GM23338 (cell line): ENCODE data around the gene C1QL4. TPM values are rescaled to one million over a fixed set of nuclear protein-coding genes. Genes with fewer than 3 reads are reported as not detected.

Source experiments
- ATAC-seq: fragments of 200-7000 bp; cut with Tn5 transposase; 3 replicates; pipeline ENCODE4 v1.9.1; 2020
- DNase-seq: peaks from one replicate; pipeline ENCODE4 v3.0.0-alpha.2; 2015; ENCODE audit warnings: low spot score
- H2AFZ ChIP-seq: fragments of 200-600 bp; sonication (generic); 2 replicates; pipeline ENCODE4 v1.8.0; 2016; ENCODE audit warnings: antibody characterized with exemption, mild to moderate bottlenecking, moderate library complexity
- H3F3A ChIP-seq: fragments of 200-600 bp; sonication (generic); replicated peaks from 2 replicates; pipeline ENCODE4 v1.8.0; 2017; ENCODE audit warnings: antibody characterized with exemption, mixed run types, low read depth
- H3K27ac ChIP-seq: fragments of 200-600 bp; sonication (generic); 2 replicates; pipeline ENCODE4 v1.6.1; 2016; ENCODE audit warnings: low read depth
- H3K27me3 ChIP-seq: fragments of 200-600 bp; sonication (generic); 2 replicates; pipeline ENCODE4 v1.8.0; 2016; ENCODE audit warnings: mild to moderate bottlenecking, mixed run types, moderate library complexity; ENCODE audit not compliant: insufficient read depth
- H3K36me3 ChIP-seq: fragments of 200-600 bp; sonication (generic); 2 replicates; pipeline ENCODE4 v1.8.0; 2016; ENCODE audit warnings: mild to moderate bottlenecking; ENCODE audit not compliant: insufficient read depth
- H3K4me1 ChIP-seq: fragments of 200-600 bp; sonication (generic); 2 replicates; pipeline ENCODE4 v1.8.0; 2016; ENCODE audit warnings: mild to moderate bottlenecking, moderate library complexity; ENCODE audit not compliant: insufficient read depth
- H3K4me2 ChIP-seq: fragments of 200-600 bp; sonication (generic); 2 replicates; pipeline ENCODE4 v1.7.1; 2017; ENCODE audit warnings: mixed run types
- H3K4me3 ChIP-seq: fragments of 200-600 bp; sonication (generic); 2 replicates; pipeline ENCODE4 v1.6.1; 2016; ENCODE audit warnings: mixed run types
- H3K79me2 ChIP-seq: fragments of 200-600 bp; sonication (generic); replicated peaks from 2 replicates; pipeline ENCODE4 v1.8.0; 2017; ENCODE audit warnings: mild to moderate bottlenecking; ENCODE audit not compliant: insufficient read depth
- H3K9me2 ChIP-seq: fragments of 200-600 bp; sonication (generic); 2 replicates; pipeline ENCODE4 v1.8.0; 2017; ENCODE audit not compliant: insufficient read depth
- H4K20me1 ChIP-seq: fragments of 200-600 bp; sonication (generic); replicated peaks from 2 replicates; pipeline ENCODE4 v1.8.0; 2017; ENCODE audit warnings: mild to moderate bottlenecking; ENCODE audit not compliant: insufficient read depth
- H3K27ac Mint-ChIP-seq: 2 replicates; pipeline ENCODE4 v1.8.0; 2020; ENCODE audit warnings: inconsistent platforms, mild to moderate bottlenecking, moderate library complexity, mixed read lengths
- H3K27me3 Mint-ChIP-seq: 3 replicates; pipeline ENCODE4 v1.8.0; 2022; ENCODE audit warnings: low read depth, mild to moderate bottlenecking, moderate library complexity, mixed read lengths, inconsistent platforms; ENCODE audit not compliant: insufficient read depth, poor library complexity
- H3K36me3 Mint-ChIP-seq: 3 replicates; pipeline ENCODE4 v1.8.0; 2021; ENCODE audit warnings: low read depth, mild to moderate bottlenecking, inconsistent platforms, moderate library complexity, mixed read lengths
- H3K4me1 Mint-ChIP-seq: 3 replicates; pipeline ENCODE4 v1.8.0; 2020; ENCODE audit warnings: mild to moderate bottlenecking, inconsistent platforms, mixed read lengths
- H3K4me3 Mint-ChIP-seq: 3 replicates; pipeline ENCODE4 v1.8.0; 2021; ENCODE audit warnings: moderate library complexity, mild to moderate bottlenecking, inconsistent platforms, mixed read lengths
- H3K9me3 Mint-ChIP-seq: 3 replicates; pipeline ENCODE4 v1.8.0; 2020; ENCODE audit warnings: moderate library complexity, mild to moderate bottlenecking, inconsistent platforms, mixed read lengths
- CREB1 ChIP-seq: fragments of 250-450 bp; sonication (Bioruptor Pico); IDR thresholded peaks from 2 replicates; pipeline ENCODE4 v1.5.0; 2020; ENCODE audit warnings: low read depth, mild to moderate bottlenecking, moderate library complexity
- EZH2 ChIP-seq: fragments of 200-600 bp; sonication (generic); IDR thresholded peaks from one replicate; pipeline ENCODE4 v1.8.0; 2017; ENCODE audit warnings: antibody characterized with exemption, mild to moderate bottlenecking, low read depth; ENCODE audit not compliant: unreplicated experiment
- EZH2phosphoT487 ChIP-seq: fragments of 200-600 bp; sonication (generic); IDR thresholded peaks from one replicate; pipeline ENCODE4 v1.8.1; 2018; ENCODE audit warnings: antibody characterized with exemption; ENCODE audit not compliant: unreplicated experiment
- NANOG ChIP-seq: IDR thresholded peaks from 2 replicates; pipeline ENCODE4 v1.6.1; 2016; ENCODE audit warnings: antibody characterized with exemption, borderline replicate concordance
- STAT1 ChIP-seq: IDR thresholded peaks from one replicate; pipeline ENCODE4 v1.6.1; 2016; ENCODE audit warnings: antibody characterized with exemption; ENCODE audit not compliant: unreplicated experiment
- ZNF331 ChIP-seq: fragments of 250-450 bp; sonication (Bioruptor Pico); IDR thresholded peaks from 2 replicates; pipeline ENCODE4 v1.5.0; 2020; ENCODE audit warnings: low read depth, mild to moderate bottlenecking, moderate library complexity
- polyA plus RNA-seq: library from polyadenylated mRNA; unstranded; fragments of >200 nt; fragmentation: Nextera tagmentation; extraction: Ambion mirVana; gene quantifications from 2 replicates; pipeline ENCODE4 v1.2.1, GENCODE V29; 2016
- total RNA-seq: library from RNA; depleted of rRNA; stranded (reverse); fragments of >200 nt; shearing (Covaris generic); gene quantifications from 2 replicates; pipeline ENCODE4 v1.2.3, GENCODE V29; 2014
- TF ChIP-seq, protein P1 (sequence below), 2 experiments: fragments of 200-600 bp in 1 of 2; sonication (generic) in 1 of 2; conservative IDR thresholded peaks; 2 replicates each; pipeline versions ENCODE4 v1.5.1 to v1.6.1; 2016 to 2017; ENCODE audit warnings: antibody characterized with exemption in 2 of 2, low read depth in 2 of 2, mild to moderate bottlenecking in 2 of 2, moderate library complexity in 1 of 2
- TF ChIP-seq, protein P2 (sequence below): IDR thresholded peaks from one replicate; pipeline ENCODE4 v1.6.1; 2018; ENCODE audit warnings: antibody characterized with exemption; ENCODE audit not compliant: unreplicated experiment
- TF ChIP-seq, protein P3 (sequence below): IDR thresholded peaks from 2 replicates; pipeline ENCODE4 v1.6.1; 2016; ENCODE audit warnings: antibody characterized with exemption
- TF ChIP-seq, protein P4 (sequence below): fragments of 250-450 bp; sonication (Bioruptor Pico); IDR thresholded peaks from 2 replicates; pipeline ENCODE4 v1.5.0; 2020; ENCODE audit warnings: mild to moderate bottlenecking, moderate library complexity

The C1QL4 gene
- total and polyA plus RNA-seq, 2 experiments from 2014 or later: not detected

DNA sequence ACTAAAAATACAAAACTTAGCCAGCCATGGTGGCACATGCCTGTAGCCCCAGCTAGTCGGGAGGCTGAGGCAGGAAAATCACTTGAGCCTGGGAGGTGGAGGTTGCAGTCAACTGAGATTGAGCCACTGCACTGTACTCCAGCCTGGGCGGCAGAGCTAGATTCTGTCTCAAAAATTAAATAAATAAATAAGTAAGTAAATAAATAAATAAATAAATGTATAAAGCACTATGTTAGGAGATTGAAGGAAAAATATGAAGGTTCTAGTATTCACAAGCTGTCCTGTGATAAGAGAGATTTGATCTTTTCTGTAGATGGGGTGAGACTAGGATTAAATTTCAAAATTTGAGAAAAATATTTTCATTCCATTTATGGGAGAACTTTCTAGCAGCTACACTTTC, 15.4 kb upstream of the C1QL4 start (continued):
- TF ChIP-seq, protein P1, sequence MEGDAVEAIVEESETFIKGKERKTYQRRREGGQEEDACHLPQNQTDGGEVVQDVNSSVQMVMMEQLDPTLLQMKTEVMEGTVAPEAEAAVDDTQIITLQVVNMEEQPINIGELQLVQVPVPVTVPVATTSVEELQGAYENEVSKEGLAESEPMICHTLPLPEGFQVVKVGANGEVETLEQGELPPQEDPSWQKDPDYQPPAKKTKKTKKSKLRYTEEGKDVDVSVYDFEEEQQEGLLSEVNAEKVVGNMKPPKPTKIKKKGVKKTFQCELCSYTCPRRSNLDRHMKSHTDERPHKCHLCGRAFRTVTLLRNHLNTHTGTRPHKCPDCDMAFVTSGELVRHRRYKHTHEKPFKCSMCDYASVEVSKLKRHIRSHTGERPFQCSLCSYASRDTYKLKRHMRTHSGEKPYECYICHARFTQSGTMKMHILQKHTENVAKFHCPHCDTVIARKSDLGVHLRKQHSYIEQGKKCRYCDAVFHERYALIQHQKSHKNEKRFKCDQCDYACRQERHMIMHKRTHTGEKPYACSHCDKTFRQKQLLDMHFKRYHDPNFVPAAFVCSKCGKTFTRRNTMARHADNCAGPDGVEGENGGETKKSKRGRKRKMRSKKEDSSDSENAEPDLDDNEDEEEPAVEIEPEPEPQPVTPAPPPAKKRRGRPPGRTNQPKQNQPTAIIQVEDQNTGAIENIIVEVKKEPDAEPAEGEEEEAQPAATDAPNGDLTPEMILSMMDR (conservative IDR thresholded peaks at IDR 0.05; ENCODE audit: low read depth in 2 of 2): no peak

DNA sequence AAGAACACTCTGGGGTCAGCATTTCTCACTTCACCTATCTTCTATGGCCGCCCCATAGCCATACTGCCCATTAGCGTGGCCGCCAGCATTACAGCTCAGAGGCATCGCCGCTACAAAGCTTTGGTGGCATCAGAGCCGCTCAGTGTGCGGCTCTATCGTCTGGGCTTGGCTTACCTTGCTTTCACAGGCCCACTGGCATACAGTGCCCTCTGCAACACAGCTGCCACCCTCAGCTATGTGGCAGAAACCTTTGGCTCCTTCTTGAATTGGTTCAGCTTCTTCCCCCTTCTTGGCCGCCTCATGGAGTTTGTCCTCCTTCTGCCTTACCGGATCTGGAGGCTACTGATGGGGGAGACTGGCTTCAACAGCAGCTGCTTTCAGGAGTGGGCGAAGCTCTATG, 12.3 kb upstream of the C1QL4 start:
- Mint-ChIP-seq H3K36me3 (no peaks in the 10 kb centered on the region), H3K27ac (no peak overlapping the region), H3K4me3 (no peak overlapping the region), H3K27me3 (peaks cover 59% of the 10 kb centered on the region), H3K4me1 (peaks cover 19% of the 10 kb centered on the region), H3K9me3 (peaks cover 3% of the 10 kb centered on the region; the same call in 2 of the 3 replicates)
- H3K4me1 ChIP-seq: peaks cover 9% of the 10 kb centered on the region; the same call in 1 of the 2 replicates
- no peaks in the 10 kb centered on the region for H3K79me2 ChIP-seq
- DNase-seq (no peak), ATAC-seq (no peak)
- H3K27me3 ChIP-seq: peaks cover 88% of the 10 kb centered on the region
- H2AFZ ChIP-seq: no peak overlapping the region
- no peak overlapping the region for H3K27ac ChIP-seq
- H4K20me1 ChIP-seq: peaks cover 8% of the 10 kb centered on the region
- H3K4me3 ChIP-seq: no peak overlapping the region
- 0 out of 2 replicates have a peak, but pooled peaks cover 7% of the 10 kb centered on the region for H3F3A ChIP-seq
- no peak overlapping the region for H3K4me2 ChIP-seq
- H3K9me2 ChIP-seq: no peaks in the 10 kb centered on the region
- H3K36me3 ChIP-seq: no peaks in the 10 kb centered on the region
- TF ChIP-seq, protein P2, sequence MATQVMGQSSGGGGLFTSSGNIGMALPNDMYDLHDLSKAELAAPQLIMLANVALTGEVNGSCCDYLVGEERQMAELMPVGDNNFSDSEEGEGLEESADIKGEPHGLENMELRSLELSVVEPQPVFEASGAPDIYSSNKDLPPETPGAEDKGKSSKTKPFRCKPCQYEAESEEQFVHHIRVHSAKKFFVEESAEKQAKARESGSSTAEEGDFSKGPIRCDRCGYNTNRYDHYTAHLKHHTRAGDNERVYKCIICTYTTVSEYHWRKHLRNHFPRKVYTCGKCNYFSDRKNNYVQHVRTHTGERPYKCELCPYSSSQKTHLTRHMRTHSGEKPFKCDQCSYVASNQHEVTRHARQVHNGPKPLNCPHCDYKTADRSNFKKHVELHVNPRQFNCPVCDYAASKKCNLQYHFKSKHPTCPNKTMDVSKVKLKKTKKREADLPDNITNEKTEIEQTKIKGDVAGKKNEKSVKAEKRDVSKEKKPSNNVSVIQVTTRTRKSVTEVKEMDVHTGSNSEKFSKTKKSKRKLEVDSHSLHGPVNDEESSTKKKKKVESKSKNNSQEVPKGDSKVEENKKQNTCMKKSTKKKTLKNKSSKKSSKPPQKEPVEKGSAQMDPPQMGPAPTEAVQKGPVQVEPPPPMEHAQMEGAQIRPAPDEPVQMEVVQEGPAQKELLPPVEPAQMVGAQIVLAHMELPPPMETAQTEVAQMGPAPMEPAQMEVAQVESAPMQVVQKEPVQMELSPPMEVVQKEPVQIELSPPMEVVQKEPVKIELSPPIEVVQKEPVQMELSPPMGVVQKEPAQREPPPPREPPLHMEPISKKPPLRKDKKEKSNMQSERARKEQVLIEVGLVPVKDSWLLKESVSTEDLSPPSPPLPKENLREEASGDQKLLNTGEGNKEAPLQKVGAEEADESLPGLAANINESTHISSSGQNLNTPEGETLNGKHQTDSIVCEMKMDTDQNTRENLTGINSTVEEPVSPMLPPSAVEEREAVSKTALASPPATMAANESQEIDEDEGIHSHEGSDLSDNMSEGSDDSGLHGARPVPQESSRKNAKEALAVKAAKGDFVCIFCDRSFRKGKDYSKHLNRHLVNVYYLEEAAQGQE: no peak
- TF ChIP-seq, protein P3, sequence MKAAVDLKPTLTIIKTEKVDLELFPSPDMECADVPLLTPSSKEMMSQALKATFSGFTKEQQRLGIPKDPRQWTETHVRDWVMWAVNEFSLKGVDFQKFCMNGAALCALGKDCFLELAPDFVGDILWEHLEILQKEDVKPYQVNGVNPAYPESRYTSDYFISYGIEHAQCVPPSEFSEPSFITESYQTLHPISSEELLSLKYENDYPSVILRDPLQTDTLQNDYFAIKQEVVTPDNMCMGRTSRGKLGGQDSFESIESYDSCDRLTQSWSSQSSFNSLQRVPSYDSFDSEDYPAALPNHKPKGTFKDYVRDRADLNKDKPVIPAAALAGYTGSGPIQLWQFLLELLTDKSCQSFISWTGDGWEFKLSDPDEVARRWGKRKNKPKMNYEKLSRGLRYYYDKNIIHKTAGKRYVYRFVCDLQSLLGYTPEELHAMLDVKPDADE: no peak
- TF ChIP-seq CREB1 (CRISPR knock-in tag) (no peak), STAT1 (no peak), EZH2phosphoT487 (no peak), EZH2 (no peak), ZNF331 (no peak), NANOG (no peak)
- TF ChIP-seq, protein P1 (conservative IDR thresholded peaks at IDR 0.05; ENCODE audit: low read depth in 2 of 2): no peak
- TF ChIP-seq, protein P4, sequence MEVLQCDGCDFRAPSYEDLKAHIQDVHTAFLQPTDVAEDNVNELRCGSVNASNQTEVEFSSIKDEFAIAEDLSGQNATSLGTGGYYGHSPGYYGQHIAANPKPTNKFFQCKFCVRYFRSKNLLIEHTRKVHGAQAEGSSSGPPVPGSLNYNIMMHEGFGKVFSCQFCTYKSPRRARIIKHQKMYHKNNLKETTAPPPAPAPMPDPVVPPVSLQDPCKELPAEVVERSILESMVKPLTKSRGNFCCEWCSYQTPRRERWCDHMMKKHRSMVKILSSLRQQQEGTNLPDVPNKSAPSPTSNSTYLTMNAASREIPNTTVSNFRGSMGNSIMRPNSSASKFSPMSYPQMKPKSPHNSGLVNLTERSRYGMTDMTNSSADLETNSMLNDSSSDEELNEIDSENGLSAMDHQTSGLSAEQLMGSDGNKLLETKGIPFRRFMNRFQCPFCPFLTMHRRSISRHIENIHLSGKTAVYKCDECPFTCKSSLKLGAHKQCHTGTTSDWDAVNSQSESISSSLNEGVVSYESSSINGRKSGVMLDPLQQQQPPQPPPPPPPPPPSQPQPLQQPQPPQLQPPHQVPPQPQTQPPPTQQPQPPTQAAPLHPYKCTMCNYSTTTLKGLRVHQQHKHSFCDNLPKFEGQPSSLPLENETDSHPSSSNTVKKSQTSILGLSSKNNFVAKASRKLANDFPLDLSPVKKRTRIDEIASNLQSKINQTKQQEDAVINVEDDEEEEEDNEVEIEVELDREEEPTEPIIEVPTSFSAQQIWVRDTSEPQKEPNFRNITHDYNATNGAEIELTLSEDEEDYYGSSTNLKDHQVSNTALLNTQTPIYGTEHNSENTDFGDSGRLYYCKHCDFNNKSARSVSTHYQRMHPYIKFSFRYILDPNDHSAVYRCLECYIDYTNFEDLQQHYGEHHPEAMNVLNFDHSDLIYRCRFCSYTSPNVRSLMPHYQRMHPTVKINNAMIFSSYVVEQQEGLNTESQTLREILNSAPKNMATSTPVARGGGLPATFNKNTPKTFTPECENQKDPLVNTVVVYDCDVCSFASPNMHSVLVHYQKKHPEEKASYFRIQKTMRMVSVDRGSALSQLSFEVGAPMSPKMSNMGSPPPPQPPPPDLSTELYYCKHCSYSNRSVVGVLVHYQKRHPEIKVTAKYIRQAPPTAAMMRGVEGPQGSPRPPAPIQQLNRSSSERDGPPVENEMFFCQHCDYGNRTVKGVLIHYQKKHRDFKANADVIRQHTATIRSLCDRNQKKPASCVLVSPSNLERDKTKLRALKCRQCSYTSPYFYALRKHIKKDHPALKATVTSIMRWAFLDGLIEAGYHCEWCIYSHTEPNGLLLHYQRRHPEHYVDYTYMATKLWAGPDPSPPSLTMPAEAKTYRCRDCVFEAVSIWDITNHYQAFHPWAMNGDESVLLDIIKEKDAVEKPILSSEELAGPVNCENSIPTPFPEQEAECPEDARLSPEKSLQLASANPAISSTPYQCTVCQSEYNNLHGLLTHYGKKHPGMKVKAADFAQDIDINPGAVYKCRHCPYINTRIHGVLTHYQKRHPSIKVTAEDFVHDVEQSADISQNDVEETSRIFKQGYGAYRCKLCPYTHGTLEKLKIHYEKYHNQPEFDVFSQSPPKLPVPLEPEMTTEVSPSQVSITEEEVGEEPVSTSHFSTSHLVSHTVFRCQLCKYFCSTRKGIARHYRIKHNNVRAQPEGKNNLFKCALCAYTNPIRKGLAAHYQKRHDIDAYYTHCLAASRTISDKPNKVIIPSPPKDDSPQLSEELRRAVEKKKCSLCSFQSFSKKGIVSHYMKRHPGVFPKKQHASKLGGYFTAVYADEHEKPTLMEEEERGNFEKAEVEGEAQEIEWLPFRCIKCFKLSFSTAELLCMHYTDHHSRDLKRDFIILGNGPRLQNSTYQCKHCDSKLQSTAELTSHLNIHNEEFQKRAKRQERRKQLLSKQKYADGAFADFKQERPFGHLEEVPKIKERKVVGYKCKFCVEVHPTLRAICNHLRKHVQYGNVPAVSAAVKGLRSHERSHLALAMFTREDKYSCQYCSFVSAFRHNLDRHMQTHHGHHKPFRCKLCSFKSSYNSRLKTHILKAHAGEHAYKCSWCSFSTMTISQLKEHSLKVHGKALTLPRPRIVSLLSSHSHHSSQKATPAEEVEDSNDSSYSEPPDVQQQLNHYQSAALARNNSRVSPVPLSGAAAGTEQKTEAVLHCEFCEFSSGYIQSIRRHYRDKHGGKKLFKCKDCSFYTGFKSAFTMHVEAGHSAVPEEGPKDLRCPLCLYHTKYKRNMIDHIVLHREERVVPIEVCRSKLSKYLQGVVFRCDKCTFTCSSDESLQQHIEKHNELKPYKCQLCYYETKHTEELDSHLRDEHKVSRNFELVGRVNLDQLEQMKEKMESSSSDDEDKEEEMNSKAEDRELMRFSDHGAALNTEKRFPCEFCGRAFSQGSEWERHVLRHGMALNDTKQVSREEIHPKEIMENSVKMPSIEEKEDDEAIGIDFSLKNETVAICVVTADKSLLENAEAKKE (CRISPR knock-in tag): no peak
